Measurements from ENCODE around the gene PADI4.

The PADI4 gene

DNA sequence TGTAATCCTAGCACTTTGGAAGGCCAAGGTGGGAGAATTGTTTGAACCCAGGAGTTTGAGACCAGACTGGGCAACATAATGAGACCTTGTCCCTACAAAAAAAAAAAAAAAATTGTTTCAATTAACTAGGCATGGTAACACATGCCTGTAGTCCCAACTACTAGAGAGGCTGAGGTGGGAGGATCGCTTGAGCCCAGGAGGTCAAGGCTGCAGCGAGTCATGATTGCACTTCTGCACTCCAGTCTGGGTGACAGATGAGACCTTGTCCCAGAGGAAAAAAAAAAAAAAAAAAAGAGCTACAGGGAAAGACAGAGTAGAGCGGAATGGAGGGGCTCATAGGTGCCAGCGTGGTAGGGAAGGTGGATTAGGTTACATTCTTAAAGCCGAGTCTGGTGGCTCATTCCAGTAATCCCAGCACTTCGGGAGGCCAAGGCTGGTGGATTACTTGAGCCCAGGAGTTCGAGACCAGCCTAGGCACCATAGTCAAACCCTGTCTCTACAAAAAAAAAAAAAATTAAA is 43.0 kb downstream of the PADI4 start:
- no peak for DNase-seq

DNA sequence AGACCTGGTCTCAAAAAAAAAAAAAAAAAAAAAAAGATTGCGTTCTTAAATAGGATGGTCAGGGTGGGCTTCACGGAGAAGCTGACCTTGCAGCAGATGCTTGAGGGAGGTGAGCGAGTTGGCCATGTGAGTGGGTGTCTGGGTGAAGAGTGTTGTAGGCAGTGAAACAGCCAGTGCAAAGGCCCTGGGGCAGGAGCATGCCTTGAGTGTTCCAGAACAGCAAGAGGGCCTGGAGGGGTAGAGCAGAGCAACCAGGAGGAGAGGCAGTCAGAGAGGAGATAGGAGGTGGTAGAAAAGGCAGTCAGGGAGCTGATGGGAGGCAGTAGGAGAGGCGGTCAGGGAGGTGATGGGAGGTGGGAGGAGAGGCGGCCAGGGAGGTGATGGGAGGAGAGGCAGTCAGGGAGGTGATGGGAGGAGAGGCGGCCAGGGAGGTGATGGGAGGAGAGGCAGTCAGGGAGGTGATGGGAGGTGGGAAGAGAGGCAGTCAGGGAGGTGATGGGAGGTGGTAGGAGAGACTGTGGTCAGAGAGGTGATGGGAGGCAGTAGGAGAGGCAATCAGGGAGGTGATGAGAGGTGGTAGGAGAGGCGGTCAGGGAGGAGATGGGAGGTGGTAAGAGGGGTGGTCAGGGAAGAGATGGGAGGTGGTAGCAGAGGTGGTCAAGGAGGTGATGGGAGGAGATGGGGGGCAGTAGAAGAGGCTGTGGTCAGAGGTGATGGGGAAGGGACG is 43.8 kb downstream of the PADI4 start:
- no peak for DNase-seq

DNA sequence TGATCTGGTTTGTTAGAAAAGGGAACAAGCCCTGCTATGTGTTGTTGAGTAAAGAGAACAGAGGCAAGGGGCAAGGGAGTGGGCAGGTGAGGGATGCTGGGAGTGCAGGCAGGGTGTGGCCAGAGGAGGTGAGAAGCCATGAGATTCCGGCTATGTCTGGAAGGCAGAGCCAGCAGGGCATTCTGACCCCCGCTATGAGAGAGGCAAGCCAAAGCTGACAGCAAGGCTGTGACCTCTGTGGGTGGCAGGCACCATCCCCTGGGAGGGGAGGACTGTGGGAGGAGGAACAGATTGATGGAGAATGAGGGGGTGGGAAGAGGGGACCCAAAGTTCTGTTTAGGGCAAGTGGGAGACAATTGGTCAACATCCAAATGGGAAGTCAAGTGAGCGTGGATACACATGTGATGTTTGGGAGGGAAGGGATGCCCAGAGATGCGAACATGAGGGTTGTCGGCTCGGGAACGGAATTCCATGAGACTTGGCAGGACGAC is 44.5 kb downstream of the PADI4 start:
- DNase-seq: no peak

DNA sequence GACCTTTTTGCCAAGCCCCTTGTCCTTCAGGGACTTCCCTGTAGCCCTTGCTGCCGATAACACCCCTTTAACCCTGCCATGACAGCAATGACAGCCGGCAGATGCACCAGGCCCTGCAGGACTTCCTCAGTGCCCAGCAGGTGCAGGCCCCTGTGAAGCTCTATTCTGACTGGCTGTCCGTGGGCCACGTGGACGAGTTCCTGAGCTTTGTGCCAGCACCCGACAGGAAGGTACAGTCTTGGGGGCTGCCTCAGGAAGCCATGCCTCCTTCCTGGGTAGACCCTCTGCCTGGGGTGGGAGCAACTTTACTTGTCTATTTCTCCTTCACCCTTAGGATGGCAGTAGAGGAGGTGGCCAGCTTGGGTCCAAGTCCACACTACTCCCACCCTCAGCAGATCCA is 47.9 kb downstream of the PADI4 start:
- peak; percentile 4 for DNase-seq

DNA sequence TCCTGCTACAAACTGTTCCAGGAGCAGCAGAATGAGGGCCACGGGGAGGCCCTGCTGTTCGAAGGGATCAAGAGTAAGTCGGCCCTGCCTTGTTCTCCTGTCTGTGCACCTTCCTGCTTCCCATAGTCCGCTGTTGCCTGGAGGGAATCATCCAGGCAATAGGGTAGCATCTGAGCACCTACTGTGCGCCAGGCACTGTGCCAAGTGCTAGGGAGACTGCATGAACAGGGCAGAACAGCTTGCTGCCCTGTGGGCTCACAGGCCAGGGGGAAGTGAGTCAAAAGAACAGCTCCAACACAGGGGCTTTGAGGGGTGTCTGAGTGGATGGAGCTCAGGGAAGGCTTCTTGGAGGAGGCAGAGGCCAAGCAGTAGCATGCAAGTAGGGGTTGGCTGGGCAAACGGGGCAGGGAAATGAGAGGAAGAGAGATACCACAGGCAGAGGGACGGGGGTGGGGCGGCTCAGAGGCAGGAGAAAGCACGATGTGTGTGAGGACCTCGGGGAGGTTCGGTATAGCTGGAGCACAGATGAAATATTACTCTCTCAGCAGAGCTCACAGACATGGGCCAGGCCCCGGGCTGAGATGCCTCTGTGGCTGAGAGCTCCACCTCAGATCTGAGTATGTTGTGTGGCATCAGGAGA is 48.5 kb downstream of the PADI4 start:
- DNase-seq: no peak

DNA sequence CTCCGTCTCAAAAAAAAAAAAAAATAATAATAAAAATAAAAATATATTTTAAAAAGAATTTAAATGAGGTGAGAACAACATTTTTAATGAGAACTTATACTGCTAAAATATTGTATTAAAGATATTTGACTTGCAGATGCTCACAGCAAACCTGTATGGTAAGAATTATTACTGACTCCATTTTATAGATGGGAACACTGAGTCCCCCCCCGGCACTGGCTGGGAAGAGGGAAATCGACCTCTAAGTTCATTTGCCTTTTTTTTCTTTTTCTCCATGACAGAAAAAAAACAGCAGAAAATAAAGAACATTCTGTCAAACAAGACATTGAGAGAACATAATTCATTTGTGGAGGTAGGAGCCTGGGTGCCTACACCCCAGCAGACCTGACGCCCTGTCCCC is 50.6 kb downstream of the PADI4 start:
- DNase-seq: no peak

DNA sequence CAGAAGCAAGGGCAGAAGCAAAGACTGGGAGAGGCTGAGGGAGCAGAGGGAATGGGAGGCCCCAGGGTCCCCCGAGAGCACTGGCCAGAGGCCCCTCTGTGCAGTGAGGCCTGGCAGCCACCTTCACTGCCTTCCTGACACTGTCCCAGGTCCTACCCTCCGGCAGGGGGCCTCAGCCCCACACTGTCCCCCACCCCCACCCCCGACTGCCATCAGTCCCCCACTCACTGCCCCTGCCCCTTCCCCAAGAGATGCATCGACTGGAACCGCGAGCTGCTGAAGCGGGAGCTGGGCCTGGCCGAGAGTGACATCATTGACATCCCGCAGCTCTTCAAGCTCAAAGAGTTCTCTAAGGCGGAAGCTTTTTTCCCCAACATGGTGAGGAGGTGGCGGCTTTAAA is 51.0 kb downstream of the PADI4 start:
- DNase-seq: no peak

DNA sequence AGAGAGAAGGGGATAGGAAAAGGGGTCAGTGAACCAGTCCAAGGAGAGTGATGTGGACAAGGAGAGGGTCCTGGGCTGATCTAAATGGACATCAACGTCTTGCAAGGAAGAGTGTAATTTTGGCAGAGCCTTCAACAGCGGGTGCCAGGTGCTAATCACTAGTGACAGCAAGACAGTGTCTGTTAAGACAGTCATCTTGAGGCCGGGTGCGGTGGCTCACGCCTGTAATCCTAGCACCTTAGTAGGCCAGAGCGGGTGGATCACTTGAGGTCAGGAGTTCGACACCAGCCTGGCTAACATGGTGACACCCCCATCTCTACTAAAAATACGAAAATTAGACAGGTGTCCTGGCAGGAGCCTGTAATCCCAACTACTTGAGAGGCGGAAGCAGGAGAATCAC is 51.8 kb downstream of the PADI4 start:
- DNase-seq: no peak

DNA sequence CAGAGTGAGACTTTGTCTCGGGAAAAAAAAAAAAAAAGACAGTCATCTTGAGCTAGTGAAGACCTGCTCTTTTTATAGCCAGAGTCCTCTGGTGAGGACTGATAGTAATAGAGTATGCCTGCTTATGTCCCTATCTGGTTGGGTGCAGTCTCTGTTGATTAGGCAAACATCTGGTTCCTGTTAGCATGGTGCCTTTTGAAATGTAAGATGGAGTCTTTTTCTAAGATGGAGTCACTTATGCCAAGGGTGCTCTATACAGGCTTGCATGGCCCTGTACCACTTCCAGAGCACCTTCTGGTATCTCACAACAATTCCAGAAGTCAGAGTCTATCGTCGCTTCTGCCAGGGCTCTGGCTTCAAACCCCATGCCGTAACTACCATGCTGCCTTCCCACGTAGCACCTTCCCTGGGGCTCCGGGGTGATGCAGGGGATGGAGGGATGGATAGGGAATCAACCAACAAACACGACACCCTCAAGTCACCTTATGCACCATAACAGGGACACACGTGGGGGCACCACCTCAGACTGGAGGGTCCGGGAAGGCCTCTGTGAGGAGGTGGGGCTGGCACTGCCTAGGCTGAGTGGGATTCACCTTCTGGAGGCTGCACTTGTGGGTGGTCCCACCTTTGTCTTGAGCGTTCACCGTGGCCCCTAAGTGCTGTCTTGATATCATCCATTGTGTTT is 52.4 kb downstream of the PADI4 start:
- DNase-seq: no peak

DNA sequence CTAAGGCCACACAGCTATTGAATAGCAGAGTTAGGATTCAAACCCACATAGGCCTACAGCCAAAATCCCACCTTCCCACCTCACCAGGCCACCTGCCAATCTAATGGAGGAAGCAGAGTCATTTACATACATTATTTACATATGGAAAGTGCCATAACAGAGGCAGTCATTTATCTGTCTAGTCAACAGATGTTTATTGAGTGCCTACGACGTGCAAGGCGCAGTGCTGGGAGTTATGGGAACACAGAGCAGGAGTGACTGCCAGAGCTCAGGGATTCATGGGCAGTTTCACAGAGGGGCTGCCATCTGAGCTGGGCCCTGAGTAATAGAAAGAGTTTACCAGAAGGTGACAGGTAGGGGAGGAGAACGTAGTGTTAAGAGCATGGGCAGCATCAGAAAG is 53.7 kb downstream of the PADI4 start:
- DNase-seq: no peak

DNA sequence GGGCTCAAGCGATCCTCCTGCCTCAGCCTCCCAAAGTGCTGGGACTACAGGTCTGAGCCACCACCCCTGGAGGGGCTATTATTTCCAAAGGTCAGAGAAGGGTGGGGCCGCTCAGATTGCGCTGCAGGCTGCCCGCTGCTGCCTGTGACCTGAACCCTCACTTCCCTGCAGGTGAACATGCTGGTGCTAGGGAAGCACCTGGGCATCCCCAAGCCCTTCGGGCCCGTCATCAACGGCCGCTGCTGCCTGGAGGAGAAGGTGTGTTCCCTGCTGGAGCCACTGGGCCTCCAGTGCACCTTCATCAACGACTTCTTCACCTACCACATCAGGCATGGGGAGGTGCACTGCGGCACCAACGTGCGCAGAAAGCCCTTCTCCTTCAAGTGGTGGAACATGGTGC is 55.4 kb downstream of the PADI4 start:
- no peak for DNase-seq

DNA sequence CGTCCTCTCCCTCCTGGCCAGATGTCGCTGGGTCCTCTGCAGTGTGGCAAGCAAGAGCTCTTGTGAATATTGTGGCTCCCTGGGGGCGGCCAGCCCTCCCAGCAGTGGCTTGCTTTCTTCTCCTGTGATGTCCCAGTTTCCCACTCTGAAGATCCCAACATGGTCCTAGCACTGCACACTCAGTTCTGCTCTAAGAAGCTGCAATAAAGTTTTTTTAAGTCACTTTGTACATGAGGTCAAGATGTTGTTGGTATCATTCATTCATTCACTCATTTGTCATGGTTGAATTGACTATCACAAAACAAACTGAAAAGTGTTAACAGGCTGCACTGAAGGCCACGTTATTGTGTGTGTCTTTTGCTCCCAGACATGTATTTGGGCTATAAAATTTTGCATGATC is 55.8 kb downstream of the PADI4 start:
- DNase-seq: no peak

DNA sequence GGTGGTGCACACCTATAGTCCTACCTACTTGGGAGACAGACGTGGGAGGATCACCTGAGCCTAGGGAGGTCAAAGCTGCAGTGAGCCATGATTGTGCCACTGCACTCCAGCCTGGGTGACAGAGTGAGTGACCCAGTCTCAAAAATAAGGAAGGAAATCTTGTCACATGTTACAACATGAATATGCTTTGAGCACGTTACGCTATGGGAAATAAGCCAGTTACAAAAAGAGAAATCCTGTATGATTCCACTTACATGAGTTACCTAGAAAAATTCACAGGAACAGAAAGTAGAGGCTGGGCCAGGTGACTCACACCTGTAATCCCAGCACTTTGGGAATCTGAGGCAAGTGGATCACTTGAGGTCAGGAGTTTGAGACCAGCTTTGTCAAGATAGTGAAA is 57.3 kb downstream of the PADI4 start:
- no peak for DNase-seq

DNA sequence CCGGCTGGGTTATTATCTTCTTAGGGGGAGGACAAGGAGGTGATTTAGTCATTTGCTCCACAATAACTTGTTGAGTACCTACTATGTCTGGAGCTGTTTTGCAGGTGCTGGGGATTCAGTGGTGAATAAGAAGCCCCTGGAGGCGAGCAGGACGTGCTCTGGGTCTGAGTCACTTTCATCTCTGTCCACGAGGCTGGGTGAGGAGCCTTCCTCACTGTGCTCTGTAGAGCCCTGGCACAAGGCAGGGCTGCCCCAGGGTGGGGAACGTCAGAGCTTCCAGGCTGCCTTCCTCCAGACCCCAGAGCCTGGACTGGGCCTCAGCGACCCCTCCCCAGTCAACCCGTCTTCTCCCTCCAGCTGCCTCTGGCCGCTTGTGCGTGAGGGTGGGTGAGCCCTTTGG is 61.5 kb downstream of the PADI4 start:
- DNase-seq: no peak

DNA sequence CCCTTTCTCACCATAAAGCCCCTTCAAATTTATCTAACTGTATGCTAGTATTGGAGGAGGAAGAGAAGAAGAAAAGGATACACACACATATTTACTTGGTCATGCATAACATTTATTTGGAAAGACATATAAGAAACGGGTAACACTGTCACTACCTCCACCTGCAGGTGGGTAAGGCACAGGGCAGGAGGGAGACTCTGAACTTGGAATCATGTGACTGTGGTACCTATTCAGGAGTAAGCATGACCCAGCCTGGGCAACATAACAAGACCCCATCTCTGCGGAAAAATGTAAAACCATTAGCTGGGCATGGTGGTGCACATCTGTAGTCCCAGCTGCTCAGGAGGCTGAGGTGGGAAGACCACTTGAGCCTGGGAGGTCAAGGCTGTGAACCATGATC is 62.6 kb downstream of the PADI4 start:
- DNase-seq: no peak

DNA sequence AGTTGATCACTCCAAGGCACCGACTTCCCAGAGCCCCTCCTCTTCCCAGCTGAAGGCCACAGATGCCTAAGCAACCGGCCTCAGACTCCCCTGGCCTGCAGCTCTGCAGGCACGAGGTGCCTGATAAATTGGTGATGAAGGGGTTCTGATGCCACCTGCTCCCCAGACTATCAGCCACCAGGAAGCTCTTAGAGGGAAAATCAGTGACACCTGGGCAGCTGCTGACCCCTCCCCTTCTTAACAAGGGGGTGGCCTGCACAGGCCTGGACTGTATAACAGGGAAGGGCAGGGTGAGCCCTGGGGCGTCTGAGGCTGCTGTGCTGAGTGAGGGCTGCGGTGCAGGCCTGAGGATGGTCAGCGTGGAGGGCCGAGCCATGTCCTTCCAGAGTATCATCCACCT is 63.9 kb downstream of the PADI4 start, which contains the start of gene PADI6:
PADI6 (plus strand) TSS at position 301 of the 400 bp plus-strand sequence; CDS start at position 351, 50 bp downstream.
- no peak for DNase-seq

DNA sequence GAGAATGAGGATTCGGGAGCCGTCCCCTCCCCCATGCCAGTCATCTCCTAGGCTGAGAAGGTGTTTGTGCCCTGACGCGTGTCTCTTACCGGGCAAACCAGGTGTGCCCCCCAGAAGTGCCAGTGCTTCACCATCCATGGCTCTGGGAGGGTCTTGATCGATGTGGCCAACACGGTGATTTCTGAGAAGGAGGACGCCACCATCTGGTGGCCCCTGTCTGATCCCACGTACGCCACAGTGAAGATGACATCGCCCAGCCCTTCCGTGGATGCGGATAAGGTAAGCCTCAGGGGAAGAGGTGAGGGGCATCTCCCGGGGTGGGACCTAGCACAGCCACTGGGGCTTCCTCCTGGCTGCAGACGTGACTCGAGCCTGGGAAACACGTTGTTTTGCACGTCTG is 65.0 kb downstream of the PADI4 start:
- DNase-seq: no peak

DNA sequence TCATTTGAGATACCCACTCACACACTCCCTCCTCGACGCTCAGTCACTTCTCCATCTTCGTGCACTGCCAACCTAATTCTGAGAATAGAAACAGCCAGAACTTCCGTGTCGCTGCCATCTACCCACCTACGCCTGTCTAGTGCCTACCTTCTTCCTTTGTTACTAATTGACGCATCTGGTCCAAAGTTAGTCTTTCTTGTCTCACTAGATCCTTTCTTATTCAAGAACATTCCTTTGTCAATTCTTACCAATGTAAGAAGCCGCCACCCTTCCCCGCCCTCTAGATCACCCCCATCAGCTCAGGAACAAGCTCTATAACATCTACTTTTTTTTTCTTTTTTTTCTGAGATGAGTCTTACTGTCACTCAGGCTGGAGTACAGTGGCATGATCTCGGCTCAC is 67.7 kb downstream of the PADI4 start:
- DNase-seq: no peak

DNA sequence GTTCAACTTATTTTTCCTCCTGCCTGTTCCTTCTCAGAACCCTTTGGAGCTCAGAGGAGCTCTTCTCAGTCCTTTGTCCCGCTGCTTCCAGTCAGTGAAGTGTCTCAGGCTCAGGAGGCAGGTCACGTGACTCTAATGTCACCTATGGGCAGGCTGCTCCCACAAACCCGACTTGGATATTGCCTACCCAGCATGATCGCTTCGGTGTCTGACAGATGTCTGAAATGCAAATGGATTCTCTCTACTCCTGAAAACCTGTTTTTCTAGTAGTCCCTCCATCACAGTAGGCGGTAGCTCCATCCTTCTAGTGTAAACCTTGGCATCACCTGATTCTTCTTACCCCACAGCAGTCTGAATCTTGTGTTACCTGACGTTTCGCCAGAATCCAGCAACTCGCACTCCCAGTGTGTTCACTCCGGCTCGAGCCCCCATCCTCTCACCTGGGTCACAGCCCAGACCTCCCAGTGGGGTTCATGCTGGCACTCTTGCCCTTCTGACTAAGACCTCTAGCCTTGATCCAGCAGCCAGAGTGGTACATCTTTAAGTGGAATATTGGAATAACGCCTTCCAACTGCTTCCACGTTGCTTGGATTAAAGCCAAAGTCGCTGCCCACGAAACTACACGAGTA is 69.4 kb downstream of the PADI4 start:
- DNase-seq: no peak

DNA sequence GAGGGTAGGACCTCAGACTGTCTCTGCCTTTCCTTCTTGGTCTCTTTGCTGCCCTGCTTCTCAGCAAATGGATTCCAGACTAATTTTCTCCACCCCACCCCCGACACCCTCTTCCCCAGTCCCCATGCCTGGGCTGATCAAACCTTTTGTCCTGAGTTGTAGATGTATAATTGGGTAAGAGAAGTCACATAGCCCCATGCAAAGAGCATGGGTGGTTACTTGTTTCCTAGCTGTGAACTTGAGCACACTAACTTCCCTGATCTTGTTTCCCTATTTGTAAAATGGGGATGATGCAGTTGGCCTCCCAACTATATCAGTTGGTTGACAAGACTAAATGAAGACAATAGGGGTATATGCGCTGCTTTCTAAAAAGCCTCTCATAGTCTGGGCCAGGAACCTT is 73.2 kb downstream of the PADI4 start:
- no peak for DNase-seq

DNA sequence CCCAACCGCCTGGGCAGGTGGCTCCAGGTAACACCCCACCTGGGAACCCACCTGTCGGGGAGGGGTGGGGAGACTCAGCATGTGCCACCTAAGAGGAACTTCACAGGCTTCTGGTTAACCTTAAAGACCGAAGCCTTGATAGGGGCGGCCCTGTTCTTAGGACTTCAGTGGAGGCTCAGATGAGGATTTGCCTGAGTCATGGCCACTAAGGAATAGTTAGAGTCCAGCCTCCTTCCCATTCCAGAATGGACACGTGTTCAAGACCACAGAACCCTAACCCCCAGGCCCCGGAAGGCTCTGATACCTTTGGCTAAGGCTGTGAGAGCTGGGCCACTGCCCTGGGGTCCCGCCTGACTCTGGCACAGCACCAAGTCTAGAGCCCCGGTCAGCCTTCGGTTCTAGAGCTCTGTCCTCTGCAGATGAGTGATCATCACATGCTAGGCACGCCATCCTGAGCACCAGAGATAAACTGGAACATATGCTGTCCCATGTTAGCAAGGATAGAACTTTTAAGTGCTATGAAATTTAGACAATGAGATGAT is 84.3 kb downstream of the PADI4 start:
- DNase-seq: no peak

DNA sequence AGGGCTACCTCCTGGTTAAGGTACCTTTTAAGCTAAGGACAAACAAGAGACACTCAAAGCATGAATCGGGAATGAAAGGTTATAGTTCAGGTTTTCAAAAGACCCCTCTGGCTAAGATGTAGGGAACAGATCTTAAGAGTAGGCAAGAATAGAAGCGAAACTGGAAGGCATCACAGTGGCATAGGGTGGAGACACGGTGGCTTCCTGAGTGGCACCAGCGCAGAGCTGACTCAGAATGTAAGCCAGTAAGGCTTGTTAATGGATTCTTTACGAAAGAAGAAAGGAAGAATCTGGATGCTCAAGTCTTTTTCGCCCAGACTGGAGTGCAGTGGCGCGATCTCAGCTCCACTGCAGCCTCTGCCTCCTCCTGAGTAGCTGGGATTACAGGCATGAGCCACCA is 85.2 kb downstream of the PADI4 start:
- no peak for DNase-seq
